OCI-LY7 (cell line): Measurements from ENCODE around the gene ANTXR1.

ENCODE experiments used
- EZH2phosphoT487 ChIP-seq: fragments of 200-600 bp; sonication (generic); IDR thresholded peaks from 2 replicates; pipeline ENCODE4 v1.6.1; 2018; ENCODE audit warnings: low read depth, borderline replicate concordance, mild to moderate bottlenecking, mixed run types, antibody characterized with exemption, low read length, moderate library complexity, mixed read lengths
- TF ChIP-seq, protein P1 (sequence below): fragments of 200-600 bp; sonication (generic); conservative IDR thresholded peaks from 2 replicates; pipeline ENCODE4 v1.5.1; 2014; ENCODE audit warnings: mild to moderate bottlenecking, antibody characterized with exemption, low read length, moderate library complexity, mixed read lengths

DNA sequence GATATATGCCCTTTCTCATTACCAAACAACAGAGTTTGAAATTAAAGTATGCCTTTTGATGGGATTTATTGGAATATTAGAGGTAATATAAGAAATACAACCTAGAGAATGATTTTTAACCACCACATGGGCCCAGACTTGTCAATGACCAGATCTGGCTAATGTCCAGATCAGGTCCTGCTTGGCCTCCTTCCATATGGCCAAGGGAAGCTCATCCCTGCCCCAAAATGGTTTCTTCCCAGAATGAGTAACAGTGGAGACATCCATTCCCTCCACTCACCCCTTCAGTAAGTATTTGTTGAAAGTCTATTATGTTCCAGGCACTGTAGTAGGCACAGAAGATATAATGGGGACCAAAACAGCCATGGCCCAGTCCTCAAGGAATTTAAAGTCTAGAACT is 54.9 kb downstream of the ANTXR1 start:
- TF ChIP-seq, protein P1, sequence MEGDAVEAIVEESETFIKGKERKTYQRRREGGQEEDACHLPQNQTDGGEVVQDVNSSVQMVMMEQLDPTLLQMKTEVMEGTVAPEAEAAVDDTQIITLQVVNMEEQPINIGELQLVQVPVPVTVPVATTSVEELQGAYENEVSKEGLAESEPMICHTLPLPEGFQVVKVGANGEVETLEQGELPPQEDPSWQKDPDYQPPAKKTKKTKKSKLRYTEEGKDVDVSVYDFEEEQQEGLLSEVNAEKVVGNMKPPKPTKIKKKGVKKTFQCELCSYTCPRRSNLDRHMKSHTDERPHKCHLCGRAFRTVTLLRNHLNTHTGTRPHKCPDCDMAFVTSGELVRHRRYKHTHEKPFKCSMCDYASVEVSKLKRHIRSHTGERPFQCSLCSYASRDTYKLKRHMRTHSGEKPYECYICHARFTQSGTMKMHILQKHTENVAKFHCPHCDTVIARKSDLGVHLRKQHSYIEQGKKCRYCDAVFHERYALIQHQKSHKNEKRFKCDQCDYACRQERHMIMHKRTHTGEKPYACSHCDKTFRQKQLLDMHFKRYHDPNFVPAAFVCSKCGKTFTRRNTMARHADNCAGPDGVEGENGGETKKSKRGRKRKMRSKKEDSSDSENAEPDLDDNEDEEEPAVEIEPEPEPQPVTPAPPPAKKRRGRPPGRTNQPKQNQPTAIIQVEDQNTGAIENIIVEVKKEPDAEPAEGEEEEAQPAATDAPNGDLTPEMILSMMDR, result no peak
- no peak for TF ChIP-seq EZH2phosphoT487
